Activated CD8-positive, alpha-beta memory T cell treated with anti-CD3 and anti-CD28 coated beads, Interleukin-2, amount 50 U/mL, for 48 hours (primary cell): Measurements from ENCODE around the gene MAS1.
"Not testable (repeated sequence)": the region's sequence is repeated elsewhere in the genome, so short reads cannot be mapped to it uniquely, and the experiment has no call there.

Experiments used
- DNase-seq: peaks from one replicate; pipeline ENCODE4 v3.0.0-alpha.2; 2020

The MAS1 gene

GRCh38 chr6:159924150-159924549, 33.4 kb downstream of the MAS1 start:
- not testable (repeated sequence) for DNase-seq

GRCh38 chr6:159926542-159927203, 35.9 kb downstream of the MAS1 start:
- peak; percentile 46 for DNase-seq

- peak; percentile 52 for DNase-seq
Measured at GRCh38 chr6:159929819-159930218, 39.0 kb downstream of the MAS1 start.

GRCh38 chr6:159931112-159931511, 40.3 kb downstream of the MAS1 start:
- DNase-seq: no peak

- DNase-seq: no peak
Measured at GRCh38 chr6:159931846-159932245, 41.1 kb downstream of the MAS1 start.

- DNase-seq: no peak
Measured at GRCh38 chr6:159933077-159933476, 42.3 kb downstream of the MAS1 start.

DNA sequence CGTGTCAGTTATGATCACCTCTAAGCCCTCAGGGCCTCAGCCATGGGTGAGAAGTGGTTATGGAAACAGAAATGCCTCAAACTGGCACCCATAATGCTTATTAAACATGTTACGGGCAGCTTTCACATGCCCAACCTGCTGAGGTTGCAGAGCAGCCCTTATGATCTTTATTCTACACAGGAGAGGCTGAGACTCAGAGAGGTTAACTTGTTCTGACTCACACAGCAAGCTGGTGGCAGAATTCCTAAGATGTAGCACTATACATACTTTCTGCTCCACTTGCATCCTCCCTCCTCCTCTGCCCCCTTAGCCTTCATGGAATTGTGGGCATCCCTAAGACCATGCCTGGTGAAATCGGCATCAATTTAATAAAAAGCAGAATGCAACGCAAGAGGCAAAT, 43.4 kb downstream of the MAS1 start:
- DNase-seq: no peak

DNA sequence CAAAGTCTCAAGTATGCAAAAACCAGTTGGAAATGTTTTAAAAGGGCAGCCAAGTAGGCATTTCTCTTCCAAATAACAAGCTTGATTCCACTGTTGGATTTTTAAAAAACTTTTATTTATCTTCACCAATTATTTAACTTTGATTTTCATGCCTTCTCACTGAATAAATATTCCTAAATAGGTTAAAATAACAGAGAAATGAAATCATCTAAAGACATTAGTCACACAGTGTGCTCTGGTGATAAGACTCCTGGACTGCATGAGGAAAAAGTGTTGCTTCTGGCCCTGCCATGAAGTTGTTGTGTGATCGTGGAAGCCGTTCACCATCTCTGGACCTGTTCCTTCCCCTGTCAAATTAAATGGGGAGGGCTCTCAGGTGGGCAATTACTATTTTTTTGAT, 44.3 kb downstream of the MAS1 start:
- DNase-seq: no peak

DNA sequence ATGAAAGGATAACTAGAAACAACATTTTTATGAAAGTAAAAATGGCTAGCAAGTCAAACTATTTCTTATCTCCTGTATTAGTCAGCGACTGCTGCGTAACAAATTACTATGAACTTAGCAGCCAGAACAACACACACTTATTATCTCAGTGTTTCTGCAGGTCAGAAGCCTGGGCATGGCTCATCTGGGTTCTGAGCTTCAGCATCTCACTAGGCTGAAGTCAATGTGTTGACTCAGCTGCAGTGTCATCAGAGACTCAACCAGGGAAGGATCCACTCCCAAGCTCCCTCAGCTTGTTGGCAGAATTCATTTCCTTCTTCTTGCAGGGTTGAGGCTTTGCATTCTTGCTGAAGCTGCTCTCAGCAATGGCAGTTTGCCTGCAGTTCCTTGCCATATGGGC, 44.8 kb downstream of the MAS1 start:
- no peak for DNase-seq

DNA sequence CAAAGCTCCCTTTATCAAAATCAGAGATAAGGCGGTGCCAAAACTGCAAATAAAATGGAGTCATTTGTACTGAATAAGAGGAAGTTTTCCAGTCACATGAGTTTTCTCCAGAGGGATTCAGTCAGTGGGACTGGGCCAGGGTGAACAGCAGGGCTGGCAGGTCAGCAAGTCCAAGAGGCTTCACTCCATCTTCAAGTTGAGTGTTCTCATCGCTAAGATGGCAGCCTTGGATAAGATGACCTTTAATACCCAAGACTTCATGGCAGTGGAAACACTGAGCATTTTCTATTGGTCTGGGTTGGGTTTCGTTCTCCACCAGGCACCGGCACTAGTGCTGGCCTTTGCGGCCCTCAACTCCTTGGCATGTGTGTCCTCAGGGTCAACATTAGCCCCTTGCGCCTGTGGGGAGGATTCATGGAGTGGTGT, 48.8 kb downstream of the MAS1 start:
- DNase-seq: no peak
